ENCODE data around the gene TMPRSS9.

GRCh38 chr19:2462635-2463421 is 102.8 kb downstream of the TMPRSS9 start:
- TF ChIP-seq SNAI2 (CRISPR knock-in tag; IDR thresholded peaks at IDR 0.05) (no peak), POU6F1 (CRISPR knock-in tag; IDR thresholded peaks at IDR 0.05; ENCODE audit: borderline replicate concordance, low read depth) (peak; percentile 44; the same call in 1 of the 2 replicates), CREB5 (CRISPR knock-in tag; IDR thresholded peaks at IDR 0.05; ENCODE audit: low read depth) (no peak), BACH2 (CRISPR knock-in tag; IDR thresholded peaks at IDR 0.05; ENCODE audit: borderline replicate concordance) (no peak), RARB (CRISPR knock-in tag; IDR thresholded peaks at IDR 0.05) (0 out of 2 replicates have a peak, but pooled peaks have one; percentile 57)

Measured in SK-N-SH treated with all-trans-retinoic acid at 6 μM for 48 hours (cell line).